GM13976 (cell line): Measurements from ENCODE around the gene MYOM3.
A peak's percentile ranks its signal among the peaks of the same experiment; 100 is the strongest.

Source experiments
- DNase-seq: peaks from one replicate; pipeline ENCODE4 v3.0.0; 2012; ENCODE audit warnings: low spot score
- in situ Hi-C: fragments of 300-500 bp; cut with MboI; formaldehyde crosslinking; loops from one replicate; pipeline ENCODE4 v1.12.0; 2022; ENCODE audit warnings: low sequenced_read_pairs, mixed read lengths, inconsistent platforms; ENCODE audit not compliant: unreplicated experiment
- TF ChIP-seq, protein P1 (sequence below): IDR thresholded peaks from 2 replicates; pipeline ENCODE4 v1.5.1; 2012; ENCODE audit warnings: borderline replicate concordance, mild to moderate bottlenecking; ENCODE audit not compliant: insufficient read depth; ENCODE audit errors: extremely low read depth, missing control alignments, control extremely low read depth

Gene MYOM3

DNA sequence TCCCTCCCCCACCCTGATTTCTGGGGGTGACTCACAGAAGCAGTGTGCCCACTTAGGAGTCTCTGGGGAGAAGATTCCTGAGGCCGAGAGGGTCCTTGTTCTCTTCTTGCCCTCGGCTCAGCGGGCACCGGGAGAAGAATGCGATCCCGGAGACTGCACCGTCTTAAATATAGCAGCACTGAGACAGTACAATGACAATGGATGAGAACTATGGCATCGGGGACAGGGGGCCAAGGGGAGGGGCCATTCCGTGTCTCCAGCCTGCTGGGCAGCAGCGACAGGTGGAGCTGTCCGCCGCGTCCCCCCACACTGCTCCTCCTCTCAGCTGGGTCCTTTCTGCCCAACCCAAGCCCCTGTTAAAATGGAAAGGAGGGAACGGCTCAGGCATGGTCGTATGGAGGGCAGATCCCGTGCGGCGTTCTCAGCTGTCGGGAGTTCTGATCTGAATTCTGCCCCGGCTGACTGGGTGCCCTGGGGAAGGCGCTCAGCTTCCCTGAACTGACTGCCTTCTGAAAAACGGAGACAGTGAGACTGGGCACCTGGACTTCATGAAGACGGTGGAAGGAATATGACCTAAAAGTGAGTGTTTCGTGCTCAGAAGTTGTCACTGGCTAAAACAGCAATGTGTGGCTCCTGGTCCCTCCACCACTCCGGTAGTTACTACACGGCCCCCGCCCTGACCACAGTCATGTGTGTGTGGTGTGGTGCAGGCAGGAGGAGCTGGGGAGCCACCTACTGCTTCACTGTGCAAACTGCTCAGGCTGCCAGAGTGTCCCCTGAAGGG lies at the start of gene MYOM3:
TSS of gene MYOM3 (minus strand) at position 140 of the 784 bp plus-strand sequence. CDS start 3,499 bp downstream, outside the sequence.
- TF ChIP-seq, protein P1, sequence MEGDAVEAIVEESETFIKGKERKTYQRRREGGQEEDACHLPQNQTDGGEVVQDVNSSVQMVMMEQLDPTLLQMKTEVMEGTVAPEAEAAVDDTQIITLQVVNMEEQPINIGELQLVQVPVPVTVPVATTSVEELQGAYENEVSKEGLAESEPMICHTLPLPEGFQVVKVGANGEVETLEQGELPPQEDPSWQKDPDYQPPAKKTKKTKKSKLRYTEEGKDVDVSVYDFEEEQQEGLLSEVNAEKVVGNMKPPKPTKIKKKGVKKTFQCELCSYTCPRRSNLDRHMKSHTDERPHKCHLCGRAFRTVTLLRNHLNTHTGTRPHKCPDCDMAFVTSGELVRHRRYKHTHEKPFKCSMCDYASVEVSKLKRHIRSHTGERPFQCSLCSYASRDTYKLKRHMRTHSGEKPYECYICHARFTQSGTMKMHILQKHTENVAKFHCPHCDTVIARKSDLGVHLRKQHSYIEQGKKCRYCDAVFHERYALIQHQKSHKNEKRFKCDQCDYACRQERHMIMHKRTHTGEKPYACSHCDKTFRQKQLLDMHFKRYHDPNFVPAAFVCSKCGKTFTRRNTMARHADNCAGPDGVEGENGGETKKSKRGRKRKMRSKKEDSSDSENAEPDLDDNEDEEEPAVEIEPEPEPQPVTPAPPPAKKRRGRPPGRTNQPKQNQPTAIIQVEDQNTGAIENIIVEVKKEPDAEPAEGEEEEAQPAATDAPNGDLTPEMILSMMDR, result peak; percentile 51
- peak; percentile 83 for DNase-seq
- in situ Hi-C loops, result no loop called here

DNA sequence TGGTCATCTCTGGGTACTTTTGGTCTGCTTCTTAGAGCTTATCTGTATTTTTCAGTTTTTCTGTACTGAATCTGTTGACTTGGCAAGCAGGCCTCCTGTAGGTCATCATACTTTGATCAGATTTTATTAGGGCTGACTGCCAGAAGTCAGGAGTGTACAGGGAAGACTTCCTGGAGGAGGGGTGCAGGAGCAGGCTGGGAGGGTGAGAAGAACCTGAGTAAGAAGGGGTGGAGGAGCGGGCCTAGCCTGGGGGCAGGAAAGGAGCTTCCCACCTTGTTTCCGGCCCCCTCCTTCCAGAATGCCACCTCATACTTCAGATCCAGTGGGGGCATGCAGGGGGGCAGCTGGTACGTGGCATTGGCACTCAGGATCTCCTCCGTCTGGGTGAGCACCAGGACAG lies 49.3 kb upstream of the MYOM3 start:
- TF ChIP-seq, protein P1, result no peak
- DNase-seq, result no peak
- in situ Hi-C loops, result no loop called here

DNA sequence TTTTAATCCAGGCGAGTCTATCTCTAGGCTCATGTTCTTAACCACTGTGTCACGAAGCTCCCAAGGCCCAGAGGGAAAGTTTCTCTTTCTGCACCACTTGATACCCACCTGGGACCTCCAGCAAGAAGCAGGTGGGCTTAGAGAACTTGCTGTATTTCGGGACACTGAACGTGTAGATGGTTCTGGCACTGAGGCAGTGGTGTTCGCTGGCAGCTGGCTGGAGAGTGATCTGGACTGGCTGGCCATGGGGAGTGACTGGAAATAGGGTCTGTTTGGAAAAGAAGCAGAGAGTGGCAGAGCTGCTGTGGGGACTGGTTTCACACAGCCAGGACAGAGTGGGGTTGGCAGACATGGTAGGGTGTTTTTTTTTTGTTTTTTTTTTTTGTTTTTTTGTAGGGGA lies 47.4 kb upstream of the MYOM3 start:
- DNase-seq, result no peak
- in situ Hi-C loops, result no loop called here
- TF ChIP-seq, protein P1, result no peak

DNA sequence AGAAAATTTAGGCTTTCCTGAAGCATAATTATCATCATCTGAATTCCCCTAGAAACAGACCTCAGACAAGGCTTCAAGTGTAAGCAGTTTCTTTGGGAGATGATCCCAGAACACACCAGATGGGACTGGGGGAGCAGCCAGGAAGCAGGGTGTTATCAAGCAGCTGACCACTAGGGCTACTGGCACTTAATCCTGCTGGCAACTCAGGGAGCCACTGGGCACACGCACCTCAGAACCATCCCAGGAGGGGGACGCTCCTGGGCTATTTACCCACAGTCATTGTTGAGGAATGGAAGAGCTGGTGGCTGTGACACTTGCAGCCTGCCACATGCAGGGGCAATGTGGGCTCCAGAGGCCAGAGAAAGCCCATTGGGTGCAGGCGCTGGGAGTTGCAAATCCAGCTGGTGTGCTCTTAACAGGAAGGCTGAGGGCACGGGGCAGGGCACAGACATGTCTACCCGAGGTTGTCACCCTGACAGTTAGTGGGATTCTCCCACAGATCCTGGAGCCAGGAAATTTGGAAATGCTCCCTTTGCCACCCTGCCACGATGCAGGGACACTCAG lies 46.1 kb upstream of the MYOM3 start:
- DNase-seq, result no peak
- in situ Hi-C loops, result no loop called here
- TF ChIP-seq, protein P1, result no peak

DNA sequence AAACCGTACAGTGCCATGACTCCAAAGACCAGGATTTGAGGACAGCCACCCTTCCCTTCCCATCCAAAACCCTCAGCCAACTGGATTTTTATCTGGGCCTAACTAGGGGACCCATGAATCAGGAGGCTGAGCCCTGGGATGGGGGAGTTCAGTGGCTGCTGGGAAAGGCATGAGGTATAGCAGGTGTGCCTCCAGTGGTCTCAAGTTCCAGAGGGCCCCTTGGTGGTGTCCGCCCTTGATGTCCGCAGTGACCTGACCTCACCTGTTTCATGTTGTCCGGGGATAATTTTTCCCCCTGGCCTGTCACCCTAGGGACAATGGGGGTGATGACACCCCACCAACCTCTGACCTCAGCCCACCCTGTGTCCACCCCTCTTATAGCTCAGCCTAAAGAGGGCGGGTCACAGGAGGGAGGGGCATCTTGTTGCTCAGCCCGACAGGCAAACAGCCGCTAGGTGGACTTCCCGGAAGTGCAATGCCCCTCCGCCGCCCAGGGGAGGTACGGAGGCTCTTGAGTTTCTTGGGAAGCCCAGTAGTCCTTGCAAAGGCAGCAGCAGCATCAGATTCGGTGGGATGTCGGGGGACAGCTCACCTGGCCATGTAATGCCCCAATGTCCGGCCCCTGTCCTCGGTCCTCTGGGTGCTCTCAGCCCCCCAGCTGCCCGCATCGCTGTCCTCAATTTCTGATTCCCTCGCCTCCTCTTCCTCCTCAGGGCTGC lies 44.8 kb upstream of the MYOM3 start:
- in situ Hi-C loops, result no loop called here
- TF ChIP-seq, protein P1, result no peak
- no peak for DNase-seq

DNA sequence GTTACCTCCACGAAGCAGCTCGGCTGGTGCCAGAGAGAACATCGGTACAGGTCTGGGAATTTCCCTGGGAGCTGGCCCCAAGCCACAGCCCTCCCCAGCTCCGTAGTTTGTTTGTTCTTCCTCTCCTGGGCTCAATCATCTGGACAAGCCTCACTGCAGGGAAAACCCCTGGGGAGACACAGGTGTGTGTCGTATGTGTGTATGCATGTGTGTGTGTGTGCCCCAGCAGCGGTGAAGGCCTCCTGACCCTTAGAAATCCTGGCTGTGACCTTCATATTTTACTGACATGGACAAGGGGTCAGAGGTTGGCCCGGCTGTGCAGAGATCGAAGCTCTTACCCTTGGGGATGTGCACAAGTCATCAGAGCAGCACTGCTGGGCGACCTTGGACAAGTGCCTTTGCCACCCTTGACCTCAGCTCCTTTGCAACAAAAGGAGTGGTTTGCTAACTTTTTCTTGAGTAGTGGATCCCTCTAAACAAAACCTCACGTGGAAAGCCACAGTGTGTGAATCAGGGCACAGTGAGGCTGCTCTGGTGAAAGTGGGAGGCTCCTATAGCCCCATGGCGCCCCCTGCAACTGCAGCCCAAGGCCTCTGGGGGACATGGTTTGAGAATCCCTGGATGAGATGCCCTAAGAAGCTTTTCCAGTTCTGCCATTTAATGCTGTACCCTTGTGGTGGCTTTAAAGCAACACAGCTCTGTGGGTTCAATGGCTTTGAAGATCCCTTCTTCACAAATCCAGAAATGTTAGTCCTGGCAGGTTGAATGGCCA lies 43.3 kb upstream of the MYOM3 start:
- TF ChIP-seq, protein P1, result no peak
- DNase-seq, result peak; percentile 68
- in situ Hi-C loops, result no loop called here
